GM13977 (cell line): Measurements from ENCODE around the gene TKTL1.
A peak's percentile ranks its signal among the peaks of the same experiment; 100 is the strongest.

Experiments
- DNase-seq: peaks from one replicate; pipeline ENCODE4 v3.0.0; 2012; ENCODE audit warnings: low spot score
- in situ Hi-C: fragments of 300-500 bp; cut with MboI; formaldehyde crosslinking; loops from one replicate; pipeline ENCODE4 v1.12.0; 2022; ENCODE audit warnings: low sequenced_read_pairs, low pct_unique_long_range_greater_than_20kb, mixed read lengths, inconsistent platforms; ENCODE audit not compliant: unreplicated experiment
- TF ChIP-seq, protein P1 (sequence below): IDR thresholded peaks from 2 replicates; pipeline ENCODE4 v1.5.1; 2012; ENCODE audit warnings: mild to moderate bottlenecking, control low read depth; ENCODE audit not compliant: insufficient read depth; ENCODE audit errors: extremely low read depth, missing control alignments

The TKTL1 gene

GRCh38 chrX:154369449-154370299, 74.1 kb downstream of the TKTL1 start:
- in situ Hi-C loops = no loop called here
- peak; percentile 57 for DNase-seq
- TF ChIP-seq, protein P1, sequence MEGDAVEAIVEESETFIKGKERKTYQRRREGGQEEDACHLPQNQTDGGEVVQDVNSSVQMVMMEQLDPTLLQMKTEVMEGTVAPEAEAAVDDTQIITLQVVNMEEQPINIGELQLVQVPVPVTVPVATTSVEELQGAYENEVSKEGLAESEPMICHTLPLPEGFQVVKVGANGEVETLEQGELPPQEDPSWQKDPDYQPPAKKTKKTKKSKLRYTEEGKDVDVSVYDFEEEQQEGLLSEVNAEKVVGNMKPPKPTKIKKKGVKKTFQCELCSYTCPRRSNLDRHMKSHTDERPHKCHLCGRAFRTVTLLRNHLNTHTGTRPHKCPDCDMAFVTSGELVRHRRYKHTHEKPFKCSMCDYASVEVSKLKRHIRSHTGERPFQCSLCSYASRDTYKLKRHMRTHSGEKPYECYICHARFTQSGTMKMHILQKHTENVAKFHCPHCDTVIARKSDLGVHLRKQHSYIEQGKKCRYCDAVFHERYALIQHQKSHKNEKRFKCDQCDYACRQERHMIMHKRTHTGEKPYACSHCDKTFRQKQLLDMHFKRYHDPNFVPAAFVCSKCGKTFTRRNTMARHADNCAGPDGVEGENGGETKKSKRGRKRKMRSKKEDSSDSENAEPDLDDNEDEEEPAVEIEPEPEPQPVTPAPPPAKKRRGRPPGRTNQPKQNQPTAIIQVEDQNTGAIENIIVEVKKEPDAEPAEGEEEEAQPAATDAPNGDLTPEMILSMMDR = no peak

DNA sequence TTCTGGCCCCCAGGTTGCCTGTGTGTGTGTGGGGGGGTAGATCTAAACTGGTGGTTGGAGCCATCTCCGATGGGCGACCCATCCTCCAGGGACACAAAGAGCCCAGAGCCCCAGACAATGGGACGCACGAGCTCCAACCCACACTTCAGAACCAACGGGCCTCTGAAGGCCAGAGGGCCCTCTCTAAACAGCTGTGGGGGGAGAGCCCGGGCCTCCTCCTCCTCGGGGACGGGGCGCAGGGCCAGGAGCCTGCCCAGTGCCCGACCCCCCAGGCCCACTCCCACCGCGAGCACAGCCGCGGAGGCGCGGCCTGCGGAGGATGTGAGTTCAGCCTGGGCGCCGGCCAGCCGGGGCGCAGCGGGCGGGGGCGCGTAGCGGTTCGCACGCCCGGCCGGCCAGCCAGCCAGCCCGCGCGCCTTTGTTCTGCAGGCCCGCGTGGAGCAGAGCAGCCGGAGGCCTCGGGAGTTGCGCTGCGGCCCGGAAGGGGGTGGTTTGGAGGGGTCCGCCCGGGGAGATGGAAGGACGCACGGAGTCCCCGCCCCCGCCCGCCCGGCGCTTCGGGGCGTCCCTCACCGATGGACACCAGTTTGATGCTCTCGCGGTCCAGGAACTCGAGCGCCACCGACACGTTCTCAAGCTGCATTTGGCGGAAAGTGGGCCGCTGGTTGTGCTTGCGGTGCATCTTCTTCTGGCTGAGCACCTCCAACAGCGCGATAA, 74.9 kb downstream of the TKTL1 start:
- DNase-seq = peak; percentile 45
- in situ Hi-C loops = no loop called here

GRCh38 chrX:154371017-154371788, 75.6 kb downstream of the TKTL1 start:
- in situ Hi-C loops = no loop called here
- TF ChIP-seq, protein P1 = no peak
- DNase-seq = peak; percentile 92

More for the DNA sequence above, 74.9 kb downstream of the TKTL1 start:
- TF ChIP-seq, protein P1 = no peak

DNA sequence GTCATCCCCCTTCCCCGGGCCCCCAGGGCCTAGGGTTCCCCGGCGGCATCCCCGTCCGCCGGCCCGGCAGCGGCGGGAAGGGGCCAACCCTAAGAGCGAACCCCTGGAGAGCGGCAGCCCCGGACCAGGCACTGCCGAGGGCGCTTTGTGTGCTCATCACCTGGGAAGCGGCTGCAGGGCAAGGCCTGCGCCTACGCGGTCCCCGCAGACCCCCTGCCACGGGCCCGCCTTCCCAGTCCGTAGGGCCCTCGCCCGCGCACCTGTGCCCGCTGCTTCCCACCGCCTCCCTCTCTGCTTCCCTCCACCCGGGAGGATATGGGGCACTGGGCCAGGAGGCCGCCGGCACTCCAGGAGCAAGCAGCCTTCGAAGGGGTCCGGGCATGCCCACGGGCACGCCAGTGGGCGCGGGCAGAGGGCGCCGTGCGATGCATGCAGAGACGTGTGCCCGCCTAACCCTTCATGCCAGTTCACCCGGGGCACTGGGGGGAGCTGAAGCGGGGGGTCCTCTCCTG, 76.2 kb downstream of the TKTL1 start:
- TF ChIP-seq, protein P1 = no peak
- DNase-seq = no peak
- in situ Hi-C loops = no loop called here

DNA sequence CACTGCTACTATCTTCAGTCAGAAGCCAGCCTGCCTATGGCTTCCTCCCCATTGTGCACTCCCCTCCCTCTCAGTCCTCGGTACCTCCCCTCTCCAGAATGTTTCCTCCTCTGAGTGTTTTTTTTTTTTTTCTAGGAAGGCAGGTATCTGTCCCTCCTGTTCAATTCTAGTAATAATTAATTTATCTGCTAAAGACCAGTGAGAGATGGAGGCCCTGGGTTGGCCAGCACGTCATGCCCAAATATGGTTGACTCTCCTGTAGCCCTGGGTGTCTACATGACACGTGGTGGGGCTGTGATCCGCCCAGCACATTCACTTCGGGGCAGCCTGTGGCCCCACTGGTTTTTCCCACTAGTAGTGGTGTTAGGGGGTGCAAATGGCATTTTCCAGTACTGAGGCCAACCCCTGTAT, 77.0 kb downstream of the TKTL1 start:
- in situ Hi-C loops = no loop called here
- DNase-seq = peak; percentile 58
- TF ChIP-seq, protein P1 = no peak
